ENCODE measurements around the gene TTLL11. TPM values are rescaled to one million over a fixed set of nuclear protein-coding genes. Genes with fewer than 3 reads are reported as not detected.
"Not testable (repeated sequence)": the region's sequence is repeated elsewhere in the genome, so short reads cannot be mapped to it uniquely, and the experiment has no call there.

TTLL11 gene
- total RNA-seq, 1 donor from 2014 or later: 4.0 TPM

DNA sequence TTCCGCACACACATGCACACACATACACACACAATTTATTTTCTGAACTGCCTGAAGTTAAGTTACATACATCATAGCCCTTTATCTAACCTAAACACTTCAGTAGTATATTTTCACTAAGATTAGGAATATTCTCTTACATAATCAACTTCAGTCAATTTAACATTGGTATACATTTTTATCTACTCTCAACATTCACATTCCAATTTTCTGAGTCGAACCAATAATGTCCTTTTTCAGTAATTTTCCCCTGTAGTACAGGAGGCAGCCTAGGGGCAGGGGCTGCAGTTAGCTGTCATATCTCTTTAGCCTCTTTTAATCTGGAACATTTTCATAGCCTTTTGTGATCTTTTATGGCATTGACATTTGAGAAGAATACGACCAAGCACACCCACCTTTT is 291.5 kb downstream of the TTLL11 start:
- Mint-ChIP-seq H3K27me3 (ENCODE audit: unreplicated experiment) (no peaks in the 10 kb centered on the region), H3K27ac (ENCODE audit: unreplicated experiment) (no peak overlapping the region), H3K9me3 (ENCODE audit: unreplicated experiment) (no peaks in the 10 kb centered on the region), H3K4me1 (ENCODE audit: unreplicated experiment) (no peaks in the 10 kb centered on the region), H3K4me3 (ENCODE audit: unreplicated experiment) (no peak overlapping the region), H3K36me3 (ENCODE audit: low read depth, unreplicated experiment) (no peaks in the 10 kb centered on the region)
- TF ChIP-seq, protein P1, sequence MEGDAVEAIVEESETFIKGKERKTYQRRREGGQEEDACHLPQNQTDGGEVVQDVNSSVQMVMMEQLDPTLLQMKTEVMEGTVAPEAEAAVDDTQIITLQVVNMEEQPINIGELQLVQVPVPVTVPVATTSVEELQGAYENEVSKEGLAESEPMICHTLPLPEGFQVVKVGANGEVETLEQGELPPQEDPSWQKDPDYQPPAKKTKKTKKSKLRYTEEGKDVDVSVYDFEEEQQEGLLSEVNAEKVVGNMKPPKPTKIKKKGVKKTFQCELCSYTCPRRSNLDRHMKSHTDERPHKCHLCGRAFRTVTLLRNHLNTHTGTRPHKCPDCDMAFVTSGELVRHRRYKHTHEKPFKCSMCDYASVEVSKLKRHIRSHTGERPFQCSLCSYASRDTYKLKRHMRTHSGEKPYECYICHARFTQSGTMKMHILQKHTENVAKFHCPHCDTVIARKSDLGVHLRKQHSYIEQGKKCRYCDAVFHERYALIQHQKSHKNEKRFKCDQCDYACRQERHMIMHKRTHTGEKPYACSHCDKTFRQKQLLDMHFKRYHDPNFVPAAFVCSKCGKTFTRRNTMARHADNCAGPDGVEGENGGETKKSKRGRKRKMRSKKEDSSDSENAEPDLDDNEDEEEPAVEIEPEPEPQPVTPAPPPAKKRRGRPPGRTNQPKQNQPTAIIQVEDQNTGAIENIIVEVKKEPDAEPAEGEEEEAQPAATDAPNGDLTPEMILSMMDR (IDR thresholded peaks at IDR 0.05; ENCODE audit: unreplicated experiment): no peak
- no peak for DNase-seq (ENCODE audit: low spot score)

DNA sequence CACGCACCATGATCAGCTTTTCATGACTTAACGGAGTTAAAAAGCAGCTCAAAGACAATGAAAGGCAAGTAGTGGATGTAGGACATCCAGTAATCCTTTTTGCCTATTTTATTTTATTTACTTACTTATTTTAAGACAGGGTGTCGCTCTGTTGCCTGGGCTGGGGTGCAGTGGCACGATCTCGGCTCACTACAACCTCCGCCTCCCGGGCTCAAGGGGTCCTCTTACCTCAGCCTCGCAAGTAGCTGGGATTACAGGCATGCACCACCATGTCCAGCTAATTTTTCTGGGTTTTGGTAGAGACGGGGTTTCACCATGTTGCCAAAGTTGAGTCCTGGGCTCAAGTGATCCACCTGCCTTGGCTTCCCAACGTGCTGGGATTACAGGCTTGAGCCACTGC is 292.7 kb downstream of the TTLL11 start:
- H3K27ac Mint-ChIP-seq (ENCODE audit: unreplicated experiment): no peak overlapping the region
- no peaks in the 10 kb centered on the region for H3K4me1 Mint-ChIP-seq (ENCODE audit: unreplicated experiment)
- TF ChIP-seq, protein P1 (IDR thresholded peaks at IDR 0.05; ENCODE audit: unreplicated experiment): no peak
- no peaks in the 10 kb centered on the region for H3K36me3 Mint-ChIP-seq (ENCODE audit: low read depth, unreplicated experiment)
- no peak for DNase-seq (ENCODE audit: low spot score)
- no peaks in the 10 kb centered on the region for H3K9me3 Mint-ChIP-seq (ENCODE audit: unreplicated experiment)
- peaks cover 3% of the 10 kb centered on the region for H3K27me3 Mint-ChIP-seq (ENCODE audit: unreplicated experiment)
- H3K4me3 Mint-ChIP-seq (ENCODE audit: unreplicated experiment): no peak overlapping the region

DNA sequence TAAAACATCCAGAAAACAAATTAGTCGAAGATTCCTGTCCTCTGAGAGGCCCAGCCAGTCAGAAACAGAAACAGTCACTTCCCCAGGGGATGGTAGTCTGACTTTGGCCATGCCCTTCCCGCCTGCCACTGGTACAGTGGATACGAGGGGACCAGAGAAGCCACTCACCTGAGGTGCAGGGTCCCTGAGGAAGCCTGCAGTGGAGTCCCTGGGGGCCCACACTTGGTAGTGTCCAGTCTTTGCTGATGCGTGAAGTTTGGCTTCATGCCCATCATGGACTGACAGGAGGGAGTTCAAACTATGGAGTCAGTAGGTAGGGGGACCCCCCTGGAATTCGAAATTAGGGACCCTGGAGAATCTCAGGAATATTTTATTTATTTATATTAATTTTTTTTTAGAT is 294.2 kb downstream of the TTLL11 start:
- TF ChIP-seq, protein P1 (IDR thresholded peaks at IDR 0.05; ENCODE audit: unreplicated experiment): no peak
- no peak for DNase-seq (ENCODE audit: low spot score)
- Mint-ChIP-seq H3K4me3 (ENCODE audit: unreplicated experiment) (no peak overlapping the region), H3K27me3 (ENCODE audit: unreplicated experiment) (peaks cover 5% of the 10 kb centered on the region), H3K4me1 (ENCODE audit: unreplicated experiment) (no peaks in the 10 kb centered on the region), H3K36me3 (ENCODE audit: low read depth, unreplicated experiment) (no peaks in the 10 kb centered on the region), H3K27ac (ENCODE audit: unreplicated experiment) (no peak overlapping the region), H3K9me3 (ENCODE audit: unreplicated experiment) (no peaks in the 10 kb centered on the region)

DNA sequence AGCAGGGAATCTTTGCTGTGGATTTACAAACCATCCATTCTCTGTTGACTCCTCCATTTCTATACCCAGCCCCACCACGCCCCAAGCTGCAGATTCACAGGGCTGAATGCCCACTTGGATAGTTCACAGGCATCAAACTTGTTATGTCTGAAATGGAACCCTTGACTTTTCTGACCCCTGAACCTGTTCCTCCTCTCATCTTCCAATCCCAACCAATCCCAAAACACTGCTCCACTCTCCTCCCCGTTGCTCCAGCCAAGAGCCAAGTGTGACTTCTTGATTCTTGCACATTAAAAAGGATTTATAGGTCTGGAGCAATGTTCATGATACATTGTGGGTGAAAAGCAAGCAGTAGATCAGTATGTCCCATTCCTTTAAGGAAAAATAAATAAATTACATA is 296.0 kb downstream of the TTLL11 start:
- no peak for DNase-seq (ENCODE audit: low spot score)
- H3K27me3 Mint-ChIP-seq (ENCODE audit: unreplicated experiment): peaks cover 5% of the 10 kb centered on the region
- no peak overlapping the region for H3K4me3 Mint-ChIP-seq (ENCODE audit: unreplicated experiment)
- no peaks in the 10 kb centered on the region for H3K9me3 Mint-ChIP-seq (ENCODE audit: unreplicated experiment)
- H3K4me1 Mint-ChIP-seq (ENCODE audit: unreplicated experiment): peaks cover 4% of the 10 kb centered on the region
- no peak overlapping the region for H3K27ac Mint-ChIP-seq (ENCODE audit: unreplicated experiment)
- TF ChIP-seq, protein P1 (IDR thresholded peaks at IDR 0.05; ENCODE audit: unreplicated experiment): no peak
- H3K36me3 Mint-ChIP-seq (ENCODE audit: low read depth, unreplicated experiment): no peaks in the 10 kb centered on the region

DNA sequence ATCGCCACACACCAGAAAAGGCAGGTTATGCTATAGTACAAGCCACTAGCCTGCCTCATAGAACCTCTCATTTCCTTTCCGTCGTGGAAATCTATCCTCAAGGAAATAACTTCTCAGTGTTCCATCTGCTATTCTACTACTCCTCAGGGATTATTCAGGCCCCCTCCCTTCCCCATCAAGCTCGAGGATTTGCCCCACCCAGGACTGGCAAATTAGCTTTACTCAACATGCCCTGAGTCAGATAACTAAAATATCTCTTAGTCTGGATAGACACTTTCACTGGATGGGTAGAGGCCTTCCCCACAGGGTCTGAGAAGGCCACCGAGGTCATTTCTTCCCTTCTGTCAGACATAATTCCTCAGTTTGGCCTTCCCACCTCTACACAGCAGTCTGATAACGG is 298.8 kb downstream of the TTLL11 start:
- H3K27ac Mint-ChIP-seq (ENCODE audit: unreplicated experiment); H3K4me1 Mint-ChIP-seq (ENCODE audit: unreplicated experiment); DNase-seq (ENCODE audit: low spot score); H3K36me3 Mint-ChIP-seq (ENCODE audit: low read depth, unreplicated experiment); H3K27me3 Mint-ChIP-seq (ENCODE audit: unreplicated experiment); H3K4me3 Mint-ChIP-seq (ENCODE audit: unreplicated experiment); H3K9me3 Mint-ChIP-seq (ENCODE audit: unreplicated experiment): not testable (repeated sequence)

DNA sequence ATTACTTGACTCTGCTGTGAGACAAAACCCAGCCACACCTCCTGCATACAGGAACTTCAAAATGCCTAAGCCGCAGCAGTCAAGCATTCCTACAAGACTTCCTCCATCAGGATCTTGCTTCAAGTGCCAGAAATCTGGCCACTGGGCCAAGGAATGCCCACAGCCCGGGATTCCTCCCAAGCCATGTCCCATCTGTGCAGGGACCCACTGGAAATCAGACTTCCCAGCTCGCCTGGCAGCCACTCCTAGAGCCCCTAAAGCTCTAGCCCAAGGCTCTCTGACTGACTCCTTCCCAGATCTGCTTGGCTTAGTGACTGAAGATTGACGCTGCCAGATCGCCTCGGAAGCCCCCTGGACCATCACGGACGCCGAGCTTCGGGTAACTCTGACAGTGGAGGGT is 300.6 kb downstream of the TTLL11 start:
- not testable (repeated sequence) for H3K4me3 Mint-ChIP-seq (ENCODE audit: unreplicated experiment); H3K36me3 Mint-ChIP-seq (ENCODE audit: low read depth, unreplicated experiment); DNase-seq (ENCODE audit: low spot score); H3K27ac Mint-ChIP-seq (ENCODE audit: unreplicated experiment); H3K4me1 Mint-ChIP-seq (ENCODE audit: unreplicated experiment); H3K9me3 Mint-ChIP-seq (ENCODE audit: unreplicated experiment); H3K27me3 Mint-ChIP-seq (ENCODE audit: unreplicated experiment)
